ENCODE measurements around the gene RPS19BP1. TPM values are rescaled to one million over a fixed set of nuclear protein-coding genes. Genes with fewer than 3 reads are reported as not detected.

RPS19BP1 gene
- total and polyA plus RNA-seq, 8 donors: 25.9 to 117 (median 36.7) TPM

DNA sequence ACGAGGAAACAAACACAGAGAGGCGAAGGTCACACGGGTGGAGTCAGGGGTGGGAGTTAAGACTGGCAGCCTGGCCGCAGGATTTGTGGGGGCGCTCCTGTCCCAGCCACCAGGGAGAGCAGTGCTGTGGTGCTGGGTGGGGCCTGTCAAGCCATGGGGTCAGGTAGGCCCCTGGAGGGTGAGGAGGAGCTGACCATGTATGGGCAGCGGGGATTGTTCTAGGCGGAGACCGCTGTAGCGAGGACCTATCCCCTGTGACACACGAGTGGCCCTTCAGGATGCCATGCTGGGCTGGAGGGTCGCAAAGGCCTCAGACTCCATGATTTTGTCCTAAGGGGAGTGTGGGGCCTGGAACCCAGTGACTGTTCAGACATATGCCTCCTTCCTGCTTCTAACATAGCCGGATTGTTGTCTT lies 1.6 kb upstream of the RPS19BP1 start:
- TF ChIP-seq, protein P1, sequence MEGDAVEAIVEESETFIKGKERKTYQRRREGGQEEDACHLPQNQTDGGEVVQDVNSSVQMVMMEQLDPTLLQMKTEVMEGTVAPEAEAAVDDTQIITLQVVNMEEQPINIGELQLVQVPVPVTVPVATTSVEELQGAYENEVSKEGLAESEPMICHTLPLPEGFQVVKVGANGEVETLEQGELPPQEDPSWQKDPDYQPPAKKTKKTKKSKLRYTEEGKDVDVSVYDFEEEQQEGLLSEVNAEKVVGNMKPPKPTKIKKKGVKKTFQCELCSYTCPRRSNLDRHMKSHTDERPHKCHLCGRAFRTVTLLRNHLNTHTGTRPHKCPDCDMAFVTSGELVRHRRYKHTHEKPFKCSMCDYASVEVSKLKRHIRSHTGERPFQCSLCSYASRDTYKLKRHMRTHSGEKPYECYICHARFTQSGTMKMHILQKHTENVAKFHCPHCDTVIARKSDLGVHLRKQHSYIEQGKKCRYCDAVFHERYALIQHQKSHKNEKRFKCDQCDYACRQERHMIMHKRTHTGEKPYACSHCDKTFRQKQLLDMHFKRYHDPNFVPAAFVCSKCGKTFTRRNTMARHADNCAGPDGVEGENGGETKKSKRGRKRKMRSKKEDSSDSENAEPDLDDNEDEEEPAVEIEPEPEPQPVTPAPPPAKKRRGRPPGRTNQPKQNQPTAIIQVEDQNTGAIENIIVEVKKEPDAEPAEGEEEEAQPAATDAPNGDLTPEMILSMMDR (IDR thresholded peaks at IDR 0.05): no peak
- H3K36me3 ChIP-seq: peaks cover 0 to under 1% (median 0%) of the 10 kb centered on the region in 3 donors
- no peaks in the 10 kb centered on the region for H3K9me3 ChIP-seq
- no peaks in the 10 kb centered on the region for H3K27me3 ChIP-seq
- H3K27ac ChIP-seq: peak overlapping the region in 2 of 4 donors; percentile 32 to 41
- H3K4me1 ChIP-seq: peaks cover 6 to 27% (median 21%) of the 10 kb centered on the region in 3 donors
- peak in 3 of 6 donors; percentile 24 to 64 (median 42) for DNase-seq
- intact Hi-C loops (cut with DNase I): no loop called here
- FAIRE-seq: no peak
- H3K4me3 ChIP-seq: no peak overlapping the region
- no peak for ATAC-seq
- WGBS, 2 donors: 77 to 83% methylated on average over 12 of the region's 12 CpGs

DNA sequence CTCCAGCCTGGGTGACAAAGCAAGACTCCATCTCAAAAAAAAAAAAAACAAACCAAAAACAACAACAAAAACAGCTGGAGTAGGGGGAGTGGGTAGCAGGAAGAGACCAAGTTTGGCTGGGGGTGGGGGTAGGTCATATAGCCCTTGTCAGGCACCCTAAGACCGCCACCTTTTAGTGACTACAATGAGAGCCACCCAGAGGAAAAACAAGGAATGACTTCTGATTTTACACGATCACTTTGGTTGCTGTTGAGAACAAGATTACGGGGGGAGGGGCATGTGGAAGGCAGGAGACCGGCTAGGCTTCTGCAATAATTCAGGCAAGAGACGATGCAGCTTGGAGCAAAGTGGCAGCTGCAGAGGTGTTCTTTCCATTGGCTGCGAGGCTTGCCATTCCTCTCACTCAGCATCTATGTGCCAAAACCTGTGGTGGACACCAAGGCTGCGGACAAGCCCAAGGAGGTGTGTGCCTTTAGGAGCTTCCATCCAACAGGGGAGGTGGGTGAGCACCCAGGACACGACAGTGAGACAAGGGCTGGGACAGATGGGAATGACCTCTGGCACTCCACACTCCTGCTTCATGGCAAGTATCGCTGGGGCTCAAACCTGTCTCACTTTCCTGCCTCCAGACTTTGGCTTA lies 1.7 kb downstream of the RPS19BP1 start:
- intact Hi-C loops (cut with DNase I): no loop called here
- peak in 3 of 6 donors; percentile 19 to 37 (median 35) for DNase-seq
- no peak for FAIRE-seq
- WGBS, 2 donors: 28 to 29% methylated on average over 9 of the region's 9 CpGs
- Histone ChIP-seq H3K36me3 (peaks cover 0 to 5% (median 0%) of the 10 kb centered on the region in 3 donors), H3K27ac (no peak overlapping the region), H3K9me3 (no peaks in the 10 kb centered on the region), H3K27me3 (no peaks in the 10 kb centered on the region), H3K4me1 (peaks cover 20 to 40% (median 25%) of the 10 kb centered on the region in 3 donors), H3K4me3 (peak overlapping the region in 1 of 4 donors; percentile 4)
- ATAC-seq: no peak
- TF ChIP-seq, protein P1 (IDR thresholded peaks at IDR 0.05): no peak

DNA sequence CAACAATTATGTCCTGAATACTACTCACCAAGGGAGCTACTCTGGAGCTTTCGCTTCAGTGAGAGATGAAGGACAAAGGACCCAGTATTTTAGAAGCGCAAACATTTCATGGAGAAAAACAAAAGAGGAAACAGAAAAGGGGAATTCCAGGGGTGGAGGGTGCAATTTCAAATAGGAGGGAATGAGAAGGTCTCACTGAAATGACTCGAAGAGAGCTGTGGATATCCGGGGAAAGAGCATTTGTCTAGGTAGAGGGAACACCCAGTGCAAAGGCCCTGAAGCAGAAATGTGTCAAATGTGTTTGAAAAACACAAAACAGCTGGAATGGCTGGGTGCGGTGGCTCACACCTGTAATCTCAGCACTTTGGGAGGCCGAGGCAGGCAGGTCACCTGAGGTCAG lies 2.4 kb downstream of the RPS19BP1 start:
- DNase-seq: peak in 1 of 6 donors; percentile 10
- peaks cover 0 to 5% (median 0%) of the 10 kb centered on the region in 3 donors for H3K36me3 ChIP-seq
- H3K9me3 ChIP-seq: no peaks in the 10 kb centered on the region
- TF ChIP-seq, protein P1 (IDR thresholded peaks at IDR 0.05): no peak
- no peaks in the 10 kb centered on the region for H3K27me3 ChIP-seq
- H3K4me3 ChIP-seq: peak overlapping the region in 1 of 4 donors; percentile 4
- WGBS, 2 donors: 67 to 74% methylated on average over 6 of the region's 6 CpGs
- H3K4me1 ChIP-seq: peaks cover 19 to 40% (median 25%) of the 10 kb centered on the region in 3 donors
- intact Hi-C loops (cut with DNase I): no loop called here
- no peak for FAIRE-seq
- H3K27ac ChIP-seq: peak overlapping the region in 1 of 4 donors; percentile 27
- ATAC-seq: no peak

DNA sequence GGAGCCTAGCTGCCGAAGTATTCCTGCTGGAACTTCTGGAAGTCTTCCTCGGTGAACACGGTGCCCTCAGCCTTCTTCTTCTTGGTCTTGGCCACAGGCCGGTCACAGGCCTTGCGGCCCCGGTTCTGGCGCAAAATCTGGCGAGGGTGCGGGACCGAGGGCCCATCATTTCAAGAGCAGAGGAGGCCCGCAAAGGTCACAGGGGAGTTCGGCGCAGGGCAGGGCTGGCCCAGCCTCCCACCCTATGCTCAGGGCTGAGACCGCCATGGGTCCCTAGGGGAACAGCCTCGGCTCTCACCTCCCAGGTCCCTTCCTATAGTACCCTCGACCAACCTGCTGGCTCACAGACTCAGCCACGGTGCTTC lies 3.1 kb downstream of the RPS19BP1 start:
- intact Hi-C loops (cut with DNase I): loop anchor here in 1 of 3 donors (5.0 to 10.0 kb wide), 3 partner anchors 37 to 355 kb away; partner anchors contain the start of gene RPL3
- Histone ChIP-seq H3K27me3 (no peaks in the 10 kb centered on the region), H3K9me3 (no peaks in the 10 kb centered on the region), H3K27ac (peak overlapping the region in 1 of 4 donors; percentile 41), H3K4me1 (peaks cover 17 to 40% (median 25%) of the 10 kb centered on the region in 3 donors), H3K36me3 (peaks cover 0 to 5% (median 0%) of the 10 kb centered on the region in 3 donors), H3K4me3 (peak overlapping the region in 1 of 4 donors; percentile 29)
- WGBS, 2 donors: 47 to 49% methylated on average over 17 of the region's 17 CpGs
- no peak for ATAC-seq
- TF ChIP-seq, protein P1 (IDR thresholded peaks at IDR 0.05): no peak
- no peak for DNase-seq
- no peak for FAIRE-seq
